Measurements from ENCODE around the gene HSPA4. TPM values are rescaled to one million over a fixed set of nuclear protein-coding genes. Genes with fewer than 3 reads are reported as not detected.
"Not testable (repeated sequence)": the region's sequence is repeated elsewhere in the genome, so short reads cannot be mapped to it uniquely, and the experiment has no call there.

Gene HSPA4
- total RNA-seq, 1 donor from 2014 or later: 123 TPM

DNA sequence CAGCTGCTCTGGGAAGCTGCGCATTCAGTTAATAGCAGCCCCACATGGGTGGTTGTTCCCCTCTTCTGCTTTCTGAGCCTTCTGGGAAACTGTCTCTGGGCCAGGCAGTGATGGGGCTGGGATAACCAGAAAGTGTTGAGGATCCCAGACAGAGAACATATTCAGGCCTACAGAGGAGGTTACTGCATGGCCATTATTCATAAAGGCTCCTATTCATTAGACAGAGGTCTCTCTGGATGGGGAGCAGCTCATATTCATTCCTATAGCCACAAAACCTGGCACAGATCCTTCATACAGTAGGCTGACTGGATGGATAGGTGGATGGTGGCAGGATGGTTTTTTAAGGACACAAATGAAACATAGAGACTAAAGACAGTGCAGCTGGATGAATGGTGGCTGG is 76.3 kb downstream of the HSPA4 start:
- no peak for DNase-seq

DNA sequence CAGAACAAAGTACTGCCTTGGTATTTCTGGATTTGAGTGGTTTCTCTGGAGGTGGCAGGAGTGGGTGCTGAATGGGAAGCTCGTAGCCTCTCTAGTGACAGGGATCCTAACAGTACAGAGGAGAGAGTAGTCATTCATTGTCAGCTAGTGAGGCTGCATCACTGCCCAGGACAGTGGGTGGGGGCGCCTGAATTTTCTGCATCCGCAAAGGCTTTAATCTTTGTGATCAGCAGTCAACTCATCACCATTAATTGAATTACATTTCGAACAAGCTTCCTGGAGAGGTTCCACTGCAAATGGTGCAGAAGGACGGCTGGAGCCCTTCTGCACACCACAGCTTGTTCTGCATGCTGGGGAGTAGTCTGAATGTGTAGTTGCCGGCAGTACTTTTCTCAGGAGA is 77.5 kb downstream of the HSPA4 start:
- no peak for DNase-seq

- DNase-seq: no peak
These were observed 78.1 kb downstream of the HSPA4 start for GRCh38 chr5:133129950-133130349.

DNA sequence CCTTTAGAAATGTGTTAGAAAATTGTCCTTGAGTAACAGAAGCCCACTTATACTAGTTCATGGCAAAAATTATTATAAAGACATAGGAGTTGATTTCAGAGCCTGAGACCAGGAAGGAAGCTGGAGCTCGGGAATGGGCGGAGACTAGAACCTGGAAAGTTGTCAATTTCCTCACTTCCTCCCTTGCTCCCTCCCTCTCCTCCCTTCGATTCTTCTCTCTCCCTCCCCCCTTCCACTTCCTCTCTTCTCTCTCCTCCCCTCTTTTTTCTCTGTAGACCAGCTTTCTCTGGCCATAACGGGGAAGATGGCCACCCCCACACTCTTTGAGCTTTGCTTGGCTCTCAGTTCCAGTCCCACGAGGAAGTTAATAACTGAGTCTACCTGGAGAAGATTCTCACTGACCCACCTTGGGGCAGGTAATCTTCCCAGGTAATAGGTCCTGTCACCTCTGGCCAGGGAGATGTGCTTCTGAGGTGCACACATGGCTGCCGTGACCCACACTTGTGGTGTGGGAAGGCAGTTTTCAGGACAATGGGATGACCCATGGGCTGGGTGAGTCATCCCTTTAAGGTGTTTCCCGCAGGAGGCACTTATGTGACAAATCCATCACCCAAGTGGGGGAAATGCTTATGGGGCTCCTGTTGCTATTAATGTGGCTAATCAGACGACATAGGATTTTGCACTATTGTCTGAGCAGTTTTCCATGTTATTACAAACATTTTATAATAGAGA is 78.7 kb downstream of the HSPA4 start:
- DNase-seq: peak; percentile 49

- no peak for DNase-seq
These were observed 80.9 kb downstream of the HSPA4 start for GRCh38 chr5:133132717-133133116.

DNA sequence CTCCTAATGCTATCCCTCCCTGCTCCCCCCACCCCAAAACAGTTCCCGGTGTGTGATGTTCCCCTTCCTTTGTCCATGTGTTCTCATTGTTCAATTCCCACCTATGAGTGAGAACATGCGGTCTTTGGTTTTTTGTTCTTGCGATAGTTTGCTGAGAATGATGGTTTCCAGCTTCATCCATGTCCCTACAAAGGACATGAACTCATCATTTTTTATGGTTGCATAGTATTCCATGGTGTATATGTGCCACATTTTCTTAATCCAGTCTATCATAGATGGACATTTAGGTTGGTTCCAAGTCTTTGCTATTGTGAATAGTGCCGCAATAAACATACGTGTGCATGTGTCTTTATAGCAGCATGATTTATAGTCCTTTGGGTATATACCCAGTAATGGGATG is 81.4 kb downstream of the HSPA4 start:
- DNase-seq: not testable (repeated sequence)

- DNase-seq: not testable (repeated sequence)
These were observed 85.1 kb downstream of the HSPA4 start for GRCh38 chr5:133136890-133137289.

DNA sequence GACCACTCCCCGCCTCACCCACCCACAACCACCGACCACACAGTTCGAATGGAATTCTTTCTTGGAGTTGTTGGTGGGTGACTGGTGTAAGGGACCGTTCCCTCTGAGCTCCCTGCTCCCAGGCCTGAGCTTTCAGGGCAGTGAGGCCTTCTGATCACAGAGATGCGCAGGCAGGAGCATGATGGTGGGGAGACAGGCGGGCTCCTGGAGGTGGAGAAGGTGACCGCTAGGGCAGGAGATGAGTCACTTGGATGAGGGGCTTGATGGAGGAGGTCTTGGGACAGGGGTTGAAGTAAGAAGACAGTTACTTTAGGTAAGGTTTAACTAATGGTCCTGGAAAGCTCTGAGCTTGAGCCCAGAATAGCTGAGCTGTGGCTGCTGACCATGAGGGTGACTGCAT is 88.5 kb downstream of the HSPA4 start:
- no peak for DNase-seq

DNA sequence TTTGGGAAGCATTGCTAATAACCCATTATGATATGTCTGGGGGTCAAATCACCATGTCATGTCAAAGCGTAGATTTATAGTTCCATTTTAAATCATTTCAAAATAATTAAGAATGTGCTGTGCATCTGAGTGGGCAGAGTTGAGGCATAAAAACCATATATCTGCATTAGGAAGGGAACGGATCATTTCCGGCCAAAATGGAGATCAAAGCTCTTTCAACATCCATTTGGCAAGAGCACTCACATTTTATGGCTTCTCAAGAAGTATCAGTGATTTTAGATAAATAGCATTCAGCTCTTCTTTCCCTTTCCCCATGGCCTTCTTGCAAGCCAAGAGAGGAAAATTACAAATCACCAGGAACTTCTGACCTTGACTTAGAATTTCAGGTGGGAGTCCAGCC is 89.9 kb downstream of the HSPA4 start:
- no peak for DNase-seq

- DNase-seq: no peak
These were observed 91.0 kb downstream of the HSPA4 start for GRCh38 chr5:133142782-133143181.

GRCh38 chr5:133144245-133144981 is 92.6 kb downstream of the HSPA4 start:
- DNase-seq: no peak

- no peak for DNase-seq
These were observed 93.8 kb downstream of the HSPA4 start for GRCh38 chr5:133145436-133146170.

- DNase-seq: no peak
These were observed 95.6 kb downstream of the HSPA4 start for GRCh38 chr5:133147411-133147810.

DNA sequence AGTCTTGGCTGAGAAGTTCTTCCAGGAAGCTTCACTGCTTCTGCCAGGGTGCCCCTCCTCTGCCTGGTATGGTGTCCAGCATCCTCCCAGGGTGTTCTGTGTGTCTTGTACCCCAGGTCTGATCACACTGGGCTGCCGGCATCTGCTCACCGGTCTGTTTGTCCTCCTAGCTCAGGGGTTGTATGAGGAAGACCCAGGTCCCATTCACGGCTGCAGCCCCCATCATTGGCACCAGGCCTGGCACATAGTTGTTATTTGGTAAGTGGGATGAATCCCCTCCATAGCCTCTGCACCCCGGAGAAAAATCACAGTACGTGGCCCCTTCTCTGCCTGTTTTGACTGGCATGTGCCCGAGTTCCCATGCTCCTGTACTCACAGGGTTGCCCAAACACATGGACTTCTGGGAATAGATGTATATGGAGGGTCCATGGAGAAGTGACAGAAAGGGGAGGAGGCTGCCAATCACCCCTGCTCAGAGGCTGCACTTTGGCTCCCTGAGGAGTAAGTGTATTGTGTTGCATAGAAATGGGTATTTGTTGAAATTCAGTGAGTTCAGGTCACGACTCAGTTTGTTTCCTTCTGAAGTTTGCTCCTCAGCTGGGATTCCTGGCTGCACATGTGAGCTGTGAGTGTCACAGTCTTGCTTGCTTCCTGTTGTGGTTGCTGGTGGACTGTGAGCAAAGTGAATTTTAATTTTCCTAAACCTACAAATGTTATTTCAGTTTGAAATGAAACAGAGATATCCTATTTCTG is 96.2 kb downstream of the HSPA4 start:
- DNase-seq: no peak

- no peak for DNase-seq
These were observed 97.5 kb downstream of the HSPA4 start for GRCh38 chr5:133149345-133149744.

- no peak for DNase-seq
These were observed 99.2 kb downstream of the HSPA4 start for GRCh38 chr5:133150909-133151544.

DNA sequence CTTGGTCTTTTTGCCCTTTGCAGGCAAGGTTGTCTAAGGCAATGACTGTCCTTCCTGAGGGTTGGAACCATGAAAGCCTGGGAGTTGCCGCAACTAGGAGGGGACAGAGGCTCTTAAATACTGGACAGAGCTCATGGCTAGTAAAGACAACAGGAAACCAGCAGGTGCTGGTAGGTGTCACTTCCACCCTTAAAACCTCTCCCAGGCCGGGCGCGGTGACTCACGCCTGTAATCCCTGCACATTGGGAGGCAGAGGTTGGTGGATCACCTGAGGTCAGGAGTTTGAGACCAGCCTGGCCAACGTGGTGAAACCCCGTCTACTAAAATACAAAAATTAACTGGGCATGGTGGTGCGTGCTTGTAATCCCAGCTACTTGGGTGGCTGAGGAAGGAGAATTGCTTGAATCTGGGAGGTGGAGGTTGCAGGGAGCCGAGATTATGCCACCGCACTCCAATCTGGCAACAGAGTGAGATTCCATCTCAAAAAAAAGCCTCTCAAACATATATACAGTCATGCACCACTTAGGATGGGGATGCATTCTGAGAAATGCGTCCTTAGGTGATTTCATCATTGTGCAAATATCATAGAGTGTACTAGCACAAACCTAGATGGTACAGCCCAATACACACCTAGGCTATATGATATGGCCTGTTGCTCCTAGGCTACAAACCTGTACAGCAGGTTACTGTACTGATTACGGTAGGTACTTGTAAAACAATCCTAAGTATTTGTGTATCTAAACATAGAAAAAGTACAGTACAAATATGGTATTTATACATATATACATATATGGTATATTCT is 102.7 kb downstream of the HSPA4 start:
- DNase-seq: no peak

GRCh38 chr5:133155326-133155969 is 103.6 kb downstream of the HSPA4 start:
- no peak for DNase-seq

All from dermis blood vessel endothelial cell (primary cell).